HEK293 (cell line): ENCODE data around the gene GRIK2.

Source experiments
- CTCF ChIA-PET: fragments of 350-600 bp; formaldehyde crosslinking; extraction: SDS; loops from one replicate; lab custom pipeline; 2021; ENCODE audit warnings: antibody characterized with exemption; lab: Yijun Ruan, JAX
- POLR2A ChIA-PET: fragments of 300-600 bp; formaldehyde crosslinking; extraction: SDS; loops from one replicate; lab custom pipeline; 2020; ENCODE audit warnings: antibody characterized with exemption, inconsistent platforms; lab: Yijun Ruan, JAX
- H3K27ac ChIP-seq: fragments of 200-500 bp; sonication (Bioruptor generic); 2 replicates; pipeline ENCODE4 v1.5.1; 2014; ENCODE audit warnings: low read depth, low read length, control low read depth, inconsistent platforms; ENCODE audit errors: extremely low read depth
- H3K36me3 ChIP-seq, 2 experiments: fragments of 200-500 bp in 1 of 2; sonication (Bioruptor generic) in 1 of 2; 1 replicate in 1 of 2; 2 replicates in 1 of 2; pipeline ENCODE4 v1.5.1; 2014 to 2017; ENCODE audit warnings: inconsistent platforms in 2 of 2, low read length in 2 of 2; ENCODE audit not compliant: control insufficient read depth in 2 of 2, insufficient read depth in 1 of 2
- H3K4me1 ChIP-seq: fragments of 200-500 bp; sonication (Bioruptor generic); 2 replicates; pipeline ENCODE4 v1.5.1; 2014; ENCODE audit warnings: mild to moderate bottlenecking, low read length, inconsistent platforms; ENCODE audit not compliant: control insufficient read depth, insufficient read depth
- H3K4me3 ChIP-seq: 2 replicates; pipeline ENCODE4 v1.5.1; 2011; ENCODE audit warnings: low read depth, mild to moderate bottlenecking, control low read depth, low read length, moderate library complexity
- H3K9me3 ChIP-seq: fragments of 200-500 bp; sonication (Bioruptor generic); 2 replicates; pipeline ENCODE4 v1.5.1; 2014; ENCODE audit warnings: low read depth, low read length, inconsistent platforms; ENCODE audit not compliant: control insufficient read depth, insufficient read depth
- ELK4 ChIP-seq: IDR thresholded peaks from 2 replicates; pipeline ENCODE4 v1.6.1; 2011; ENCODE audit warnings: mild to moderate bottlenecking, low read depth, low read length, borderline replicate concordance
- KLF1 ChIP-seq: fragments of 450-650 bp; formaldehyde crosslinking; IDR thresholded peaks from 2 replicates; pipeline ENCODE4 v1.5.1; 2016; ENCODE audit warnings: missing biosample characterization, missing genetic modification characterization
- KLF8 ChIP-seq: fragments of 450-650 bp; formaldehyde crosslinking; IDR thresholded peaks from 2 replicates; pipeline ENCODE4 v1.5.1; 2016; ENCODE audit warnings: missing biosample characterization, missing genetic modification characterization
- SP2 ChIP-seq: fragments of 450-650 bp; formaldehyde crosslinking; IDR thresholded peaks from 2 replicates; pipeline ENCODE4 v1.5.1; 2016; ENCODE audit warnings: missing biosample characterization, missing genetic modification characterization
- ZBTB10 ChIP-seq: fragments of 450-650 bp; formaldehyde crosslinking; IDR thresholded peaks from 2 replicates; pipeline ENCODE4 v1.5.1; 2016; ENCODE audit warnings: missing biosample characterization, missing genetic modification characterization
- ZBTB20 ChIP-seq: fragments of 450-650 bp; formaldehyde crosslinking; IDR thresholded peaks from 2 replicates; pipeline ENCODE4 v1.5.1; 2016; ENCODE audit warnings: missing biosample characterization, missing genetic modification characterization
- ZBTB44 ChIP-seq: fragments of 450-650 bp; IDR thresholded peaks from 2 replicates; pipeline ENCODE4 v1.5.1; 2018; ENCODE audit warnings: missing biosample characterization, mild to moderate bottlenecking, missing genetic modification characterization
- ZNF169 ChIP-seq: fragments of 450-650 bp; formaldehyde crosslinking; IDR thresholded peaks from 2 replicates; pipeline ENCODE4 v1.5.1; 2016; ENCODE audit warnings: missing biosample characterization, missing genetic modification characterization
- ZNF175 ChIP-seq: fragments of 450-650 bp; formaldehyde crosslinking; IDR thresholded peaks from 2 replicates; pipeline ENCODE4 v1.5.1; 2016; ENCODE audit warnings: missing biosample characterization, missing genetic modification characterization
- ZNF341 ChIP-seq: fragments of 450-650 bp; formaldehyde crosslinking; IDR thresholded peaks from 2 replicates; pipeline ENCODE4; 2016; ENCODE audit warnings: low read depth, missing biosample characterization, missing genetic modification characterization
- ZNF433 ChIP-seq: fragments of 450-650 bp; formaldehyde crosslinking; IDR thresholded peaks from 2 replicates; pipeline ENCODE4 v1.5.1; 2016; ENCODE audit warnings: missing biosample characterization, missing genetic modification characterization, low read depth
- ZNF623 ChIP-seq: fragments of 450-650 bp; formaldehyde crosslinking; IDR thresholded peaks from 2 replicates; pipeline ENCODE4 v1.5.1; 2016; ENCODE audit warnings: missing biosample characterization, missing genetic modification characterization
- ZNF639 ChIP-seq: fragments of 450-650 bp; formaldehyde crosslinking; IDR thresholded peaks from 2 replicates; pipeline ENCODE4 v1.5.1; 2016; ENCODE audit warnings: missing biosample characterization, missing genetic modification characterization
- ZNF677 ChIP-seq: fragments of 450-650 bp; IDR thresholded peaks from 2 replicates; pipeline ENCODE4 v1.5.0; 2018; ENCODE audit warnings: missing biosample characterization, mild to moderate bottlenecking, missing genetic modification characterization, moderate library complexity
- ZNF701 ChIP-seq: fragments of 450-650 bp; formaldehyde crosslinking; IDR thresholded peaks from 2 replicates; pipeline ENCODE4 v1.5.1; 2016; ENCODE audit warnings: missing biosample characterization, missing genetic modification characterization
- ZNF843 ChIP-seq: fragments of 450-650 bp; formaldehyde crosslinking; IDR thresholded peaks from 2 replicates; pipeline ENCODE4 v1.5.1; 2016; ENCODE audit warnings: missing biosample characterization, missing genetic modification characterization
- ZXDB ChIP-seq: fragments of 450-650 bp; formaldehyde crosslinking; IDR thresholded peaks from 2 replicates; pipeline ENCODE4 v1.5.1; 2016; ENCODE audit warnings: missing biosample characterization, missing genetic modification characterization

The GRIK2 gene

GRCh38 chr6:101404775-101405174 lies 11.3 kb downstream of the GRIK2 start (continued):
- TF ChIP-seq ELK4 (no peak), ZNF639 (tag by site-specific recombination) (no peak), ZBTB20 (no peak), ZNF169 (tag by site-specific recombination) (no peak), ZBTB44 (tag by site-specific recombination) (no peak), KLF8 (tag by site-specific recombination) (no peak)

- no peak overlapping the region for H3K4me3 ChIP-seq
- no peak for TF ChIP-seq ZNF701 (tag by site-specific recombination)
- TF ChIP-seq ZNF843, result no peak
- no peak for TF ChIP-seq ZNF623 (tag by site-specific recombination)
- no peak for TF ChIP-seq ZBTB10 (tag by site-specific recombination)
- no peak for TF ChIP-seq ZNF175
- TF ChIP-seq ZXDB (tag by site-specific recombination), result no peak
- TF ChIP-seq ZNF433 (tag by site-specific recombination), result no peak
- TF ChIP-seq KLF1, result no peak
- TF ChIP-seq SP2, result no peak
- no peak for TF ChIP-seq ZNF677 (tag by site-specific recombination)
- H3K4me1 ChIP-seq, result no peaks in the 10 kb centered on the region
- POLR2A ChIA-PET, result no interaction called here
- no peaks in the 10 kb centered on the region for H3K9me3 ChIP-seq
- H3K27ac ChIP-seq, result no peak overlapping the region
- H3K36me3 ChIP-seq, result no peaks in the 10 kb centered on the region
- CTCF ChIA-PET, result no interaction called here
Measured at GRCh38 chr6:101413773-101414172, 20.3 kb downstream of the GRIK2 start.

GRCh38 chr6:101417900-101418299 lies 24.4 kb downstream of the GRIK2 start:
- ChIA-PET POLR2A (no interaction called here), CTCF (no interaction called here)
- no peaks in the 10 kb centered on the region for H3K36me3 ChIP-seq
- TF ChIP-seq ZNF341, result no peak
- H3K9me3 ChIP-seq, result no peaks in the 10 kb centered on the region
- H3K27ac ChIP-seq, result no peak overlapping the region
- H3K4me1 ChIP-seq, result no peaks in the 10 kb centered on the region
- no peak overlapping the region for H3K4me3 ChIP-seq
